Activated CD8-positive, alpha-beta T cell treated with anti-CD3 and anti-CD28 coated beads, Interleukin-2, amount 10 ng/mL, durations not matched to agents 7 days and 5 days (primary cell): Measurements from ENCODE around the gene NCOA7. TPM values are rescaled to one million over a fixed set of nuclear protein-coding genes. Genes with fewer than 3 reads are reported as not detected.

Experiments used
- ATAC-seq: fragments of 150-1000 bp; cut with Tn5 transposase; one replicate; pipeline ENCODE4 v1.10.0; 2021; ENCODE audit warnings: moderate library complexity
- CTCF ChIA-PET: fragments of 350-600 bp; sonication (Branson Sonifier 250); formaldehyde crosslinking; loops from one replicate; lab custom pipeline; 2021; ENCODE audit warnings: antibody characterized with exemption; lab: Charles Lee
- POLR2A ChIA-PET: fragments of 350-600 bp; sonication (Branson Sonifier 250); formaldehyde crosslinking; loops from one replicate; lab custom pipeline; 2021; ENCODE audit warnings: antibody characterized with exemption; lab: Charles Lee
- DNase-seq: peaks from one replicate; pipeline ENCODE4 v3.0.0-alpha.2; 2020
- H3K27ac Mint-ChIP-seq: one replicate; pipeline ENCODE4 v1.8.0; 2021; ENCODE audit warnings: mild to moderate bottlenecking, mixed read lengths
- H3K27me3 Mint-ChIP-seq: one replicate; pipeline ENCODE4 v1.8.0; 2021; ENCODE audit warnings: low read depth, mixed read lengths
- H3K36me3 Mint-ChIP-seq: one replicate; pipeline ENCODE4 v1.8.0; 2021; ENCODE audit warnings: low read depth, mixed read lengths
- H3K4me1 Mint-ChIP-seq: one replicate; pipeline ENCODE4 v1.8.0; 2021; ENCODE audit warnings: low read depth, mixed read lengths
- H3K4me3 Mint-ChIP-seq: one replicate; pipeline ENCODE4 v1.8.0; 2021; ENCODE audit warnings: mild to moderate bottlenecking, mixed read lengths
- H3K9me3 Mint-ChIP-seq: one replicate; pipeline ENCODE4 v1.8.0; 2022; ENCODE audit warnings: mixed read lengths; ENCODE audit not compliant: insufficient read depth
- total RNA-seq, 2 experiments: library from RNA; stranded (reverse); gene quantifications; one replicate each; pipeline ENCODE4 v1.2.3, GENCODE V29; 2021

The NCOA7 gene
- total RNA-seq, 2 experiments from 2014 or later, result 27.8 to 31.7 TPM

DNA sequence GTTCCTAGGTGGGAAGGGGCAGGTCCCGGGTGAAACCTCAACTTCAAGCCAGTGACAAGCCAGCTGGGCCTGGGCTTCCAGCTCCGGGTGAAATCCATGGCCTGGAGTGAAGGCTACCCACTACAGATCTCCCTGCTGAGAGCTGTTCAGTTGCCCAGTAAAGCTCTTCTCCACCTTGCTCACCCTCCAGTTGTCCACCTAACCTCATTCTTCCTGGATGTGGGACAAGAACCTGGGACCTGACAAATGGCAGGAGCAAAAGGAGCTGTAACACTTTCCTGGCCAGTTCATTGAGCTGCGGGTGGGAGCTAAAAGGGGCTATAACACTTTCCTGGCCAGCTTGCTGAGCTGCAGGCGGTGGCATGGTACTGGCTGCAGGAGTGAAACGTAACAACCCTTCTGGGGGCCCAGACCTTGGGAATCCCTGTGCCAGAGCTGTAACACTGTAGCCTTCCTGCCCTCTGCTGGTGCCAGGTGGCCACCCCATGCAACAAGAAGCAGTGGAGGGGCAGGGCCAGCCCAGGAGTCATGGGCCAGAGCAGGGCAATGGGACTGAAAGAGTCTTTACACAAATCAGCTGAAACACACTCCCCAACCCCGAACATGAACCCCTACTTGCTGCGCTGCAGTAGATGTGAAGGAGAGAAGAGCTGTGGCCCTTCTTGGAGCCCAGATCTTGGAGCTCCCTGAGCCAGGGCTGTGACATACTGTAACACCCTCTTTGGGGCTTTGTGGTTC is 162.2 kb downstream of the NCOA7 start:
- ChIA-PET CTCF (interaction anchor here (1.0 to 11.9 kb wide), 13 partner anchors 8 to 642 kb away, joined by 3 to 225 read pairs (median 7); partner anchors contain the start of gene NCOA7), POLR2A (interaction anchor here (0.9 kb wide), 2 partner anchors 161 to 163 kb away, joined by 3 to 6 read pairs; partner anchors contain the start of gene NCOA7)
- peak; percentile 37 for DNase-seq
- Mint-ChIP-seq H3K27me3 (peaks cover 24% of the 10 kb centered on the region), H3K36me3 (no peaks in the 10 kb centered on the region), H3K27ac (no peak overlapping the region), H3K9me3 (no peaks in the 10 kb centered on the region), H3K4me3 (no peak overlapping the region), H3K4me1 (peaks cover 5% of the 10 kb centered on the region)
- no peak for ATAC-seq

DNA sequence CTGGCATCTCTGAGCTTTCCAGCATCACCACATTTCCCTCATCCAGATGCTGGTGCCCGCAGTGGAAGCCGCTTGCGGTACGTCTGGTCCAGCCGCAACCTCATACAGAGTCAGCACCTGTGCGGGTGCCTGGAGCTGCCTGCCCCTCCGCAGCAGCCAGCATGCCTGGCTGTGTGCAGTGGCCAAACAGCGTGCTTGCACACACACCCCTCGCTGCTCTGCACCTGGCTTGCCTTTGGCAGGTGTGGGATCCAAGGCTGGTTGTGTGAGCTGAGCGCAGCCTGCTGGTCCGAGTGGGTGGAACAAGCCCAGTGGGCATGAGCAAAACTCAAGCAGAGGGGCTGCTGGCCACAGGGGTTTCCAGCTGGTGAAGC is 162.7 kb downstream of the NCOA7 start:
- no peaks in the 10 kb centered on the region for H3K9me3 Mint-ChIP-seq
- H3K36me3 Mint-ChIP-seq, result no peaks in the 10 kb centered on the region
- ATAC-seq, result no peak
- CTCF ChIA-PET, result interaction anchor here (1.0 to 11.9 kb wide), 12 partner anchors 8 to 643 kb away, joined by 3 to 225 read pairs (median 7); partner anchors contain the start of gene NCOA7
- no peak overlapping the region for H3K27ac Mint-ChIP-seq
- H3K4me3 Mint-ChIP-seq, result no peak overlapping the region
- DNase-seq, result no peak
- peaks cover 5% of the 10 kb centered on the region for H3K4me1 Mint-ChIP-seq
- H3K27me3 Mint-ChIP-seq, result peaks cover 22% of the 10 kb centered on the region
- POLR2A ChIA-PET, result interaction anchor here (0.9 kb wide), 2 partner anchors 162 to 163 kb away, joined by 3 to 6 read pairs; partner anchors contain the start of gene NCOA7

DNA sequence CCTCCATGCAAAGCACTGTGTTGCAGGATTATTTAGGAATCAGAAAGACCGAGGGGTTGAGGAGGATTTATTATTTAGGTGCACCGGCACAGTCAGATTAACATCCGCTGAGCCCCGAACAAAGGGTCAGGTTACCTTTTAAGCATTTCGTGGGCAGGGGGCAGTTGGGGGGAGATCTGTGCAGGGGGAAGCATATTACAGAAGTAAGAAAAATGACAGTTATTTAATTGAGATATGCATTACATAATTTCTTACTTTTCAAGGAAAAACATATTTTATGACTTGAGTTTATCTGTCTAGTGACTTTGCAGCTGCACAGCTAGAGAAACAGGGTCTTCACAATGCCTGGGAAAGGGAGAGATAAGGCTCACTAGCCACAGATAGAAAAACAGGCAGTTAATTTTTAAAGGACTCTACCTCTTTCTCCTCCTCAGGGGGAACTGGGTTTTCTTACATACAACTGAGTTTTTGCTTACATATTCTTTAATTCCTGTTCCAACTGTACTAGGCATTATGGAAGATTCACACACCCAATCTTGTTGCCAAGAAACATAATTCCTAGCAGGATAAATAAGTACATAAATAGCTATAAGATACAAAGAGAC is 164.1 kb downstream of the NCOA7 start:
- no peak overlapping the region for H3K4me3 Mint-ChIP-seq

DNA sequence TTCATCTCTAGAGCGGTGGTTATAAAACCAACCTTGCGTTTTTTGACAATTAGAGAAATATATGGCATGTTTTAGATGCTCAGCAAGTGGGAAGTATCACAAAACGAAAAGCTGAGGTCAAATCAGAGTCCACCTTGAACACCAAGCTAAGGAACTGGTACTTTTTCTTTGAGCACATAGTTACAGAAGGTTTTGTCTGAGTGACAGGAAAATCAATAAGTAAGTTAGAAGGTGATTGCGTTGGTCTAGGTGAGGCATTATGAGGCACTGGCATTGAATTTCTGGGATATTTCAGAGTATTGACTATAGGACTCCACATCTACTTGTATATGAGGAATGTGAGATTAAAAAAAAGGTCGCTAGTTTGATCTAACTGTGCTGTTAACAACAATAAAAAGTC is 165.2 kb downstream of the NCOA7 start:
- Mint-ChIP-seq H3K4me1 (peaks cover 5% of the 10 kb centered on the region), H3K4me3 (no peak overlapping the region), H3K27me3 (peaks cover 14% of the 10 kb centered on the region), H3K27ac (peak overlapping the region; percentile 41), H3K9me3 (no peaks in the 10 kb centered on the region), H3K36me3 (no peaks in the 10 kb centered on the region)
- ATAC-seq (no peak), DNase-seq (no peak)
- ChIA-PET CTCF (interaction anchor here (0.6 to 11.9 kb wide), 55 partner anchors 8 to 1558 kb away, joined by 3 to 225 read pairs (median 6); partner anchors contain the start of genes NCOA7 and TRMT11), POLR2A (interaction anchor here (0.6 to 3.4 kb wide), 6 partner anchors 31 to 175 kb away, joined by 3 to 50 read pairs (median 12); partner anchors contain the start of genes NCOA7 and TRMT11)

More for the DNA sequence above, 164.1 kb downstream of the NCOA7 start:
- no peak overlapping the region for H3K27ac Mint-ChIP-seq
- peaks cover 19% of the 10 kb centered on the region for H3K27me3 Mint-ChIP-seq
- no peaks in the 10 kb centered on the region for H3K36me3 Mint-ChIP-seq
- no peaks in the 10 kb centered on the region for H3K9me3 Mint-ChIP-seq
- ChIA-PET CTCF (interaction anchor here (1.3 to 11.9 kb wide), 13 partner anchors 8 to 174 kb away, joined by 3 to 225 read pairs (median 40); partner anchors contain the start of gene NCOA7), POLR2A (interaction anchor here (3.4 kb wide), 1 partner anchor 164 kb away, joined by 50 read pairs; the partner anchor contains the start of gene NCOA7)
- DNase-seq, result no peak
- ATAC-seq, result no peak
- peaks cover 5% of the 10 kb centered on the region for H3K4me1 Mint-ChIP-seq

DNA sequence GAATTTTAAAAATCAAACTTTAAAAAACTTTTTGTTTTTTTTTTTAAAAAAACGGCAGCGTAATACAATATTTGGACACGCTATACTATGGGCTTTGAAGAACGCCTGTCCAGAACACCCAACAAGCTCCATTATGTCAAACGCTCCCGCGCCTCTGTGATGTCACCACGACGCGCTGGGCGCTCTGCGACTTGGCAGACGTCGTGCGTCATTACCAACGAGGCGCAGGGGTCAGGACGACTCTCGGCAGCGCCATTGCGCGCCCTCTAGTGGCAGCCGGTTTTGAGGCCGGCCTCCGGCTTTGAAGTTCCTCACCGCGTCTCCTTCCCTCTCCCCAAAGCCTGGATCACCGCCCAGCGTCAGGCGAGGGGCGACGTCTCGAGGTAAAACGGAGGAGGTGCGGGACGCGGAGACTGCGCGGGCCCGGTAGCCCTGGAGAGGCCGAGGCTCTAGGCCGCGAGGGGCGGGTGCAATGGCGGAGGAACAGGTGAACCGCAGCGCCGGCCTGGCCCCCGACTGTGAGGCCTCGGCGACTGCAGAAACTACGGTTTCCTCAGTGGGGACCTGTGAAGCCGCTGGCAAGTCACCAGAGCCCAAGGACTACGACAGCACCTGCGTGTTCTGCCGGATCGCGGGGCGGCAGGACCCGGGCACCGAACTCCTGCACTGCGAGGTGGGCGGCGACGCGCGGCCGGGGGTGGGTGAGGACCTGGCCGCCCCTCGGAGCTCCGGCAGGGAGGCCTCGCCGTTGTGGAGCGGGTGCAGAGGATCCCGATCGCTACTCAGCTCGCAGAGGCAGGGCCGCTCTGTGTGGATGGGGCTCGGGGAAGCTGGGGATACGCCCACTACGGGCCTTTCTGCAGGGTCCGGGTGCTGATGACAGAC is 166.0 kb downstream of the NCOA7 start, which contains the start of gene HINT3:
TSS of gene HINT3 (plus strand) at position 265 of the 885 bp plus-strand sequence. CDS start at position 473, 208 bp downstream.
- no peaks in the 10 kb centered on the region for H3K9me3 Mint-ChIP-seq
- peaks cover under 1% of the 10 kb centered on the region for H3K36me3 Mint-ChIP-seq
- CTCF ChIA-PET, result interaction anchor here (0.6 to 11.9 kb wide), 63 partner anchors 8 to 1558 kb away, joined by 3 to 225 read pairs (median 6); partner anchors contain the start of genes NCOA7 and TRMT11
- peaks cover 10% of the 10 kb centered on the region for H3K27me3 Mint-ChIP-seq
- H3K4me3 Mint-ChIP-seq, result no peak within 1 kb of the TSS
- POLR2A ChIA-PET, result interaction anchor here (0.6 to 3.4 kb wide), 8 partner anchors 28 to 176 kb away, joined by 3 to 50 read pairs (median 8); partner anchors contain the start of genes NCOA7 and TRMT11
- DNase-seq (peak; percentile 98), ATAC-seq (peak; percentile 90)
- H3K4me1 Mint-ChIP-seq, result peaks cover 5% of the 10 kb centered on the region
- H3K27ac Mint-ChIP-seq, result peak within 1 kb of the TSS; percentile 41

DNA sequence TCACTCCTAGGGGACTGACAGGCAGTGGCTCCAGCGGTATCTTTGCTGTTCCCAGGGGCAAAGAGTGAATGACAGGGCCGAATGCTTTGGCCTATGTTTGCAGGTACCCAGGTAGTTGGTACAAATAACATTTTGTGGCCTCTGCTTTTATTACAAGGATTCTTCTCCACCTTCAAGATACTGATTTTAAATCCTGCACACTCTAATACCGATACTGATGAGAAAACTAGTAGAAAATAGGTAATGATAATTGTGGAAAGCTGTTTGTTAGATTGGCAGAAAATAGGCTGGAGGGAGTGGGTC is 166.6 kb downstream of the NCOA7 start:
- ChIA-PET CTCF (interaction anchor here (0.7 to 11.9 kb wide), 23 partner anchors 12 to 196 kb away, joined by 3 to 225 read pairs (median 9); partner anchors contain the start of genes NCOA7 and TRMT11), POLR2A (interaction anchor here (0.7 to 3.4 kb wide), 6 partner anchors 27 to 176 kb away, joined by 4 to 50 read pairs (median 12); partner anchors contain the start of genes NCOA7 and TRMT11)
- peaks cover 2% of the 10 kb centered on the region for H3K36me3 Mint-ChIP-seq
- H3K9me3 Mint-ChIP-seq, result no peaks in the 10 kb centered on the region
- H3K4me1 Mint-ChIP-seq, result peaks cover 5% of the 10 kb centered on the region
- peaks cover 7% of the 10 kb centered on the region for H3K27me3 Mint-ChIP-seq
- DNase-seq (no peak), ATAC-seq (no peak)
- no peak overlapping the region for H3K4me3 Mint-ChIP-seq
- no peak overlapping the region for H3K27ac Mint-ChIP-seq

DNA sequence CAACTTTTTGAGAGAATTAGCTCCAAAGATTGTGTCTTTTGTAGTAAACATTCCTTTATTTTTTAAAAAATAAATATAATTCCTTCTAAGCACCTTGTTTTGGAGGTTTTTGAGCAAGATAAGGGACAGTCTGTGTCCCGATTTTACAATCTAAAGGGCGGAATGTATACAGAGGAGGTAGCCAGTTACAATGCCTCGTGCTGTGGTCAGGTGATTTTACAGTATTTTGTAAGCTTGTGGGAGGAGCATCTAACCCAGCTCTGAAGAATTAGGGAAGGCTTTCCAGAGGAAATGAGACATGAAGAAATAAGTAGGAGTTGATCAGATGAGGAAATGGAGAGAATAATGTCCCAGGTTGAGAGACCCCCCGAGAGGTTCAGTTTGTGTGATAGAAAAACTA is 167.1 kb downstream of the NCOA7 start:
- Mint-ChIP-seq H3K27ac (no peak overlapping the region), H3K4me3 (no peak overlapping the region), H3K36me3 (peaks cover 2% of the 10 kb centered on the region), H3K9me3 (no peaks in the 10 kb centered on the region), H3K4me1 (peaks cover 5% of the 10 kb centered on the region), H3K27me3 (peaks cover 7% of the 10 kb centered on the region)
- DNase-seq (no peak), ATAC-seq (no peak)
- ChIA-PET CTCF (interaction anchor here (0.9 to 11.9 kb wide), 20 partner anchors 12 to 197 kb away, joined by 3 to 225 read pairs (median 10); partner anchors contain the start of genes NCOA7 and TRMT11), POLR2A (interaction anchor here (0.5 to 3.4 kb wide), 5 partner anchors 27 to 177 kb away, joined by 3 to 50 read pairs (median 15); partner anchors contain the start of genes NCOA7 and TRMT11)

DNA sequence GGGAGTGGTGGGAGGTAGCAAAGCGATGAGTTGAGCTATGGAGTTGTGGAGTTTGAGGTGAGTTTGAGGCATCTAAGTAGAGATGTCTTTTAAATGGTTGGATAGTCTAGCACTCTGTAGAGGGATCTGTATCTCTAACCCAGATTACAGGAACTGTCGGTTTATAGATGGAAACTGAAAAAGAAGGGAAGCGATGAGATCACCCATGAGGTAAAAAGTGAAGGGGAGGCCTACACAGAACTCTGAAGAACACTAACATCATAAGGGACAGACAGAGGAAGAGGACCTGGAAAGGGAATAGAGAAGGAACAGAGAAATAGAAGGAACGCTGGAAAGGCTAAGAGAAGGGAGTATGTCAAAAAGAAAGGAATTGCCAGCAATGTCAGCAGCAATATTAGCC is 168.3 kb downstream of the NCOA7 start:
- Mint-ChIP-seq H3K27ac (no peak overlapping the region), H3K9me3 (no peaks in the 10 kb centered on the region), H3K27me3 (peaks cover 7% of the 10 kb centered on the region), H3K4me3 (no peak overlapping the region), H3K36me3 (peaks cover 2% of the 10 kb centered on the region), H3K4me1 (peaks cover 5% of the 10 kb centered on the region)
- ATAC-seq (no peak), DNase-seq (no peak)
- POLR2A ChIA-PET, result interaction anchor here (1.3 kb wide), 1 partner anchor 168 kb away, joined by 5 read pairs; the partner anchor contains the start of gene NCOA7
- CTCF ChIA-PET, result interaction anchor here (0.8 to 11.9 kb wide), 6 partner anchors 10 to 167 kb away, joined by 3 to 225 read pairs (median 4); partner anchors contain the start of gene NCOA7

DNA sequence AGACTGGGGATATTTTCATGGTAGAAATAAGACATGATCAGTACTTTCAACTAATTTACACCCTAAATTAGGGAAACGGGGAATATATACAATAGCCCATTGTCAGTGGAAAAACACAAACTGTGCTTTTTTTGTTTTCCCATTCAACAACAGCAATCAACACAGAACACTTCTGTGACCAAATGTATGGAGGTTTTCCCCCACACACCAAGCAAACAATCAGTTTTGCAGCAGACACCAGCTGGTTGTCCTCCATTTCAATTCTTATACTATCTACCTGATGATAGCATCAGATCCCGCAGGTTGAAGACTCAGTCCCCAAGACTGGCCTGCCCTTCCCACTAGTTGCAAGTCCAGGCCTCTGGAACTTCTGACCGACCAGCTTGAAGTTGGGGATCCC is 170.4 kb downstream of the NCOA7 start:
- ChIA-PET CTCF (interaction anchor here (1.3 to 11.9 kb wide), 4 partner anchors 9 to 169 kb away, joined by 3 to 225 read pairs (median 17); partner anchors contain the start of gene NCOA7), POLR2A (no interaction called here)
- Mint-ChIP-seq H3K9me3 (no peaks in the 10 kb centered on the region), H3K4me3 (no peak overlapping the region), H3K36me3 (peaks cover 2% of the 10 kb centered on the region), H3K27ac (no peak overlapping the region), H3K27me3 (no peaks in the 10 kb centered on the region), H3K4me1 (peaks cover 1% of the 10 kb centered on the region)
- no peak for DNase-seq
- no peak for ATAC-seq

DNA sequence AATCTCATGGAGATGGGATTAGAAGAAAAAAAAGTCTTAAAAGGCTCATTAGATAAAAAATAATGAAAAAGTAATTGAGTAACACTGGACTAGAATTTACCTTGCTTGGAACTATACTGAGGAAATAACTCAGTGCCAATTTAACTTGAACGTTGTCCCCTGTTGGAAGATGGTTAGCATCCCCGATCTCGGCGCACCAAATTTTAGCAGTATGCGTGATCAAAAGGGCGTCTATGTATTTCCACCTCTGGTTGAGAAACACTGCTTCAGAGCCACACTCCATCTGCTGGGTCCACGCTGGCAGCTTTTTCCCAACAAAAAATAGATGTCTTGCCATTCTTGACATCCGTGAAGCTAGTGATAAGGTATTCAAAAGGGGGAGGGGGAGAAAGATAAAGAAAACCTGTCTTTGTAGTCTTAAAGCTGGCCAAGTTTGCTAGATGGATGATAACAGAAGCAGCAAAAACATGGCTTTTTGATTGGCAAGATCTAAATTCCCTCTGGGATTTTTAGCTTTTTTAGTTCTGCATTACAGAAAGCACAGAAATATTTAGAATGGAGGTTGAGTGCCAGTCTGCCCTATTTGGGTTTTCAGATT is 172.2 kb downstream of the NCOA7 start:
- Mint-ChIP-seq H3K27me3 (no peaks in the 10 kb centered on the region), H3K4me3 (no peak overlapping the region)
- POLR2A ChIA-PET, result interaction anchor here (2.4 kb wide), 1 partner anchor 182 kb away, joined by 8 read pairs; no protein-coding TSS in a partner anchor

More for the DNA sequence above, 172.2 kb downstream of the NCOA7 start:
- CTCF ChIA-PET, result interaction anchor here (5.3 kb wide), 1 partner anchor 11 kb away, joined by 30 read pairs; no protein-coding TSS in a partner anchor
- Mint-ChIP-seq H3K9me3 (no peaks in the 10 kb centered on the region), H3K4me1 (no peaks in the 10 kb centered on the region), H3K36me3 (peaks cover 9% of the 10 kb centered on the region), H3K27ac (no peak overlapping the region)
- DNase-seq (no peak), ATAC-seq (no peak)
